Measurements from ENCODE around the gene CRYBG1. TPM values are rescaled to one million over a fixed set of nuclear protein-coding genes. Genes with fewer than 3 reads are reported as not detected.

The CRYBG1 gene
- total RNA-seq, 1 donor from 2014 or later: 33.6 TPM

DNA sequence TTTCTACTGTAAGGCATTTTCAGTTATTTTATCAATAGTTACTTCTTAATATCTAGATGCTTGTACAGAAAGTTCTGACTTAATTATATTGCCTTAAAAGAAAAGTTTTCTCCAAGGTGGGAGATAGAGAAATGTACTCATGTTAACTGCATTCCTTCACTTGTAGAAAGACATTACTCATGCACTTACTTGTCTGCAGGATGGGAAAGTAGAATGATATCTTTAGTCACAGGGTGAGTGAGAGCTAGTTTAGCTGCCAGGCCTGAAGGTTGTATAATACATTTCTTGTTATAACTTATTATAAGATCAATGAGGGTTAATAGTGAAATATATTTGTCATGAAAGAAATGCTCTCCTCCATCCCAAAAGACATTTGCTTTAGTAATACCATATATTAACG lies 92.1 kb downstream of the CRYBG1 start:
- Mint-ChIP-seq H3K4me1 (peaks cover 12% of the 10 kb centered on the region), H3K4me3 (no peak overlapping the region), H3K27ac (no peak overlapping the region), H3K36me3 (ENCODE audit: low read depth) (no peaks in the 10 kb centered on the region), H3K27me3 (no peaks in the 10 kb centered on the region), H3K9me3 (no peaks in the 10 kb centered on the region)
- DNase-seq (no peak), ATAC-seq (ENCODE audit: low read depth) (no peak)
- CTCF ChIA-PET: interaction anchor here (0.8 to 2.0 kb wide), 2 partner anchors 57 to 114 kb away, joined by 5 to 7 read pairs; no protein-coding TSS in a partner anchor
- TF ChIP-seq, protein P1, sequence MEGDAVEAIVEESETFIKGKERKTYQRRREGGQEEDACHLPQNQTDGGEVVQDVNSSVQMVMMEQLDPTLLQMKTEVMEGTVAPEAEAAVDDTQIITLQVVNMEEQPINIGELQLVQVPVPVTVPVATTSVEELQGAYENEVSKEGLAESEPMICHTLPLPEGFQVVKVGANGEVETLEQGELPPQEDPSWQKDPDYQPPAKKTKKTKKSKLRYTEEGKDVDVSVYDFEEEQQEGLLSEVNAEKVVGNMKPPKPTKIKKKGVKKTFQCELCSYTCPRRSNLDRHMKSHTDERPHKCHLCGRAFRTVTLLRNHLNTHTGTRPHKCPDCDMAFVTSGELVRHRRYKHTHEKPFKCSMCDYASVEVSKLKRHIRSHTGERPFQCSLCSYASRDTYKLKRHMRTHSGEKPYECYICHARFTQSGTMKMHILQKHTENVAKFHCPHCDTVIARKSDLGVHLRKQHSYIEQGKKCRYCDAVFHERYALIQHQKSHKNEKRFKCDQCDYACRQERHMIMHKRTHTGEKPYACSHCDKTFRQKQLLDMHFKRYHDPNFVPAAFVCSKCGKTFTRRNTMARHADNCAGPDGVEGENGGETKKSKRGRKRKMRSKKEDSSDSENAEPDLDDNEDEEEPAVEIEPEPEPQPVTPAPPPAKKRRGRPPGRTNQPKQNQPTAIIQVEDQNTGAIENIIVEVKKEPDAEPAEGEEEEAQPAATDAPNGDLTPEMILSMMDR (IDR thresholded peaks at IDR 0.05): no peak
- intact Hi-C loops (cut with micrococcal nuclease): no loop called here
- POLR2A ChIA-PET: interaction anchor here (0.7 kb wide), 1 partner anchor 108 kb away, joined by 3 read pairs; no protein-coding TSS in a partner anchor

DNA sequence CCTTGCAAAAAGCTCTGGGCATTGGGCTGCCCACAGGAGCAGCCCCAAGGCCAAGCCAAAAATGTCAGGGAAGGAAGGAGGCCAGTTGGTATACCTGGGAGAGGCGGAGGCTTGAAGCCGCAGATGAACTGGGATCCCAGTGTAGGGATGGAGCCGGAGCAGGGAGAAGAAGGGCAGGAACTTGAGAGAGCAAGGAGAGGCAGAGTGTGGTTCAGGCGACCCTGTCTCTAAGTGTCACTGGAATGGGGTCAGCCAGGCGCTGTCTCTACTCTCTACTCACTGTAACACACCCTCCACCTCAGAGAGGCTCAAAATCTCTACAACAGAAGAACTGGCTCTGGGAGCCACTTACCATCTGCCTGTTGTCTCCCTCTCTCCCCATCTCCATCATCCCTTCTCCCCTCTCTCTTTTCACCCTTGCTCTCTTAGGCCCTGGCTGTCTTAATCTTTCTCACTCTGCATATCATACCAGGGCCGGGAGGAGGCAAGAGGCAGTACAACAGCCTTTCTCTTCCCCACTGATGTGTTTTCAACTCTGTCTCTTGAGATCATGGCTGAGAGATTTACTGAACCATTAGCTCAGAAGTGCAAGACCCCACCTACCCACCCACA lies 93.3 kb downstream of the CRYBG1 start:
- H3K27ac Mint-ChIP-seq: no peak overlapping the region
- TF ChIP-seq, protein P1 (IDR thresholded peaks at IDR 0.05): no peak
- no peaks in the 10 kb centered on the region for H3K27me3 Mint-ChIP-seq
- H3K36me3 Mint-ChIP-seq (ENCODE audit: low read depth): no peaks in the 10 kb centered on the region
- no peaks in the 10 kb centered on the region for H3K9me3 Mint-ChIP-seq
- no peak for DNase-seq
- ATAC-seq (ENCODE audit: low read depth): no peak
- intact Hi-C loops (cut with micrococcal nuclease): no loop called here
- H3K4me1 Mint-ChIP-seq: no peaks in the 10 kb centered on the region
- CTCF ChIA-PET: interaction anchor here (1.3 to 2.0 kb wide), 2 partner anchors 9 to 113 kb away, joined by 3 to 7 read pairs; no protein-coding TSS in a partner anchor
- no peak overlapping the region for H3K4me3 Mint-ChIP-seq
- POLR2A ChIA-PET: no interaction called here

DNA sequence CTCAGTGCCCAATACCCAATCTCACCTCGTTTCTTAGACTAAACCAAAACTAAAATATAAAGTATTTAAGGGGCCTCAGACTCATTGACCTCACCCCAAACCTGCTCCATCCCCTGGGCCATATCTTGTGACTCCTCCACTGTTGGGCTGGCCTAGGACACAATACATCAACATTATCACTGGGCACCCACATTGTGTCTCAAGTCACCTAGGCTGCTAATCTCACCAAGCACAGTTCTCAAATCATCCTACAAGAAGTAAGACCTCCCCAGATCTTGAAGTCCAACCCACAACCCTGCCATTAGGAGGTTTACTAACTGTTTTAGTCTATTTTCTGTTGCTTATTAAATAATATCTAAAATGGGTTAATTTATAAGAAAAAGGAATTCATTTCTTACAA lies 96.2 kb downstream of the CRYBG1 start:
- no peak for ATAC-seq (ENCODE audit: low read depth)
- no peaks in the 10 kb centered on the region for H3K36me3 Mint-ChIP-seq (ENCODE audit: low read depth)
- intact Hi-C loops (cut with micrococcal nuclease): no loop called here
- no peaks in the 10 kb centered on the region for H3K27me3 Mint-ChIP-seq
- CTCF ChIA-PET: no interaction called here
- H3K4me3 Mint-ChIP-seq: no peak overlapping the region
- no peak overlapping the region for H3K27ac Mint-ChIP-seq
- TF ChIP-seq, protein P1 (IDR thresholded peaks at IDR 0.05): no peak
- DNase-seq: no peak
- H3K4me1 Mint-ChIP-seq: no peaks in the 10 kb centered on the region
- H3K9me3 Mint-ChIP-seq: no peaks in the 10 kb centered on the region
- POLR2A ChIA-PET: no interaction called here

DNA sequence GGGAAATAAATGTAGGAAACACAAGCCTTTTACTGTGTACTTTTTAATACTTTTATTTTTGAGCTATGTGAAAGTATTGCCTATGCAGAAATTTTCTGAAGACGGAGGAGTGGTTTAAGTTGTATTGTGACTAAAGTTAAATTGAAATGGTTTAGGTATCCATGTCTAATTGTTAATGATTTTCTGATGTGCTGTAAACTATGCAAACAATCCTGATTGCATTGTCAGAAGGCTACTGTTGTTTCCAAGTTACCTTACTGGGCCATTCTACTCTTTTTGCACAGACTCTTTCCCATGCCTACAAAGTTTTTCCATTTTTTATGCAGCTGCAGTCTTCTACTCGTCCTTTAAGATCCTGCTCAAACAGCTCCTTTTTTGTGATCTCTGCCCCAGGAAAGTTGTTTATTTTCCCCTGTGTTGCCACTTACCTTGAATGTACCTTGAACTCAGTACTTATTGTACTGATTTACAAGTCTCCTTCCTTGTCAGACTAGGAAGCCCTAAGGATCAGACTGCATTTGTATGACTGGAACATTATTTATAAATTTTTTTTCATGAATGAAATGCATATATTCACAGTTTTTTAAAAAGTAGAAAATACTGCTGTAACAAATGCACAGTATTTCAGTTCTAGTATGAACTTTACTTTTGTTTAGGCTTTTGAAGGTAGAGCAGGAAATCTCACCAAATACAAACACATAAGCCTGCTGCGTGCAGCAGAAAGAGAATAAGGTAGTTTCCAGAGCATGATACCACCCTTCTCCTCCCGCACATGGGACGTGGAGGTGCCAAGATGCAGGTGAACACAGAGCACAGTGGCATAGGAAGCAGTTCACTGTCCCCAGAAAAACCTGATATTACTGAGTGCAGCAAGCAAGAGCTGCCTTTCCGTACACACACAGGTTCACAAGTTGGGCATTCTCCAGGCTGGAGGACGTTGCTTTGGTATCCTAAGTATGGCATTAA lies 97.8 kb downstream of the CRYBG1 start:
- DNase-seq (no peak), ATAC-seq (ENCODE audit: low read depth) (no peak)
- Mint-ChIP-seq H3K27me3 (no peaks in the 10 kb centered on the region), H3K9me3 (no peaks in the 10 kb centered on the region), H3K4me3 (no peak overlapping the region), H3K27ac (no peak overlapping the region), H3K36me3 (ENCODE audit: low read depth) (no peaks in the 10 kb centered on the region), H3K4me1 (no peaks in the 10 kb centered on the region)
- ChIA-PET POLR2A (no interaction called here), CTCF (interaction anchor here (1.7 kb wide), 1 partner anchor 100 kb away, joined by 3 read pairs; no protein-coding TSS in a partner anchor)
- TF ChIP-seq, protein P1 (IDR thresholded peaks at IDR 0.05): no peak
- intact Hi-C loops (cut with micrococcal nuclease): no loop called here

DNA sequence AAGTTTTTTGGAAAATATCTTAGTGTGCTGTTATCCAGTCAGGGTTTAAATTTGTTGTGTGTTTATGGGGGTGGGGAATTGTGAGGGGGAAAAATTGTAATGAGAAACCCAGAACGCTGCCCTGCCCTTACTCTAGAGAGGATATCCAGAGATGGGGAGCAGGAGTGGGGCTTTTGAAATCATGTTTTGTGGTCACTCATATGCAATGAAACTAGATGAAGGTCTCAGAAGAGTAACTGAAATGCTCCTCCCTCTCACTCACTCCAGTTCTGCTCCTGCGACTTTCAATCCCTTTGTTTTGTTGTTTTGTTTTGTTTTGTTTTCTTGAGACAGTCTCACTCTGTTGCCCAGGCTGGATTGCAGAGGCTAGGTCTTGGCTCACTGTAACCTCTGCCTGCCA lies 100.0 kb downstream of the CRYBG1 start:
- H3K27me3 Mint-ChIP-seq: no peaks in the 10 kb centered on the region
- intact Hi-C loops (cut with micrococcal nuclease): no loop called here
- ChIA-PET CTCF (no interaction called here), POLR2A (interaction anchor here (0.6 kb wide), 1 partner anchor 78 kb away, joined by 3 read pairs; no protein-coding TSS in a partner anchor)
- H3K4me3 Mint-ChIP-seq: no peak overlapping the region
- ATAC-seq (ENCODE audit: low read depth) (no peak), DNase-seq (no peak)
- H3K9me3 Mint-ChIP-seq: no peaks in the 10 kb centered on the region
- H3K27ac Mint-ChIP-seq: no peak overlapping the region
- H3K4me1 Mint-ChIP-seq: no peaks in the 10 kb centered on the region
- TF ChIP-seq, protein P1 (IDR thresholded peaks at IDR 0.05): no peak
- no peaks in the 10 kb centered on the region for H3K36me3 Mint-ChIP-seq (ENCODE audit: low read depth)
